ENCODE measurements around the gene CHST11.

Gene CHST11

GRCh38 chr12:104719700-104720338 lies 263.1 kb downstream of the CHST11 start:
- peak overlapping the region in 6 of 7 experiments; percentile 43 to 76 (median 60) for H3K4me3 ChIP-seq (ENCODE audit: control insufficient read depth in 1 of 7, extremely low read depth in 1 of 7, insufficient read depth in 4 of 7, low read depth in 2 of 7, low read length in 6 of 7)
- peaks cover 0 to 53% (median 3%) of the 10 kb centered on the region in 4 experiments for H3K36me3 ChIP-seq (ENCODE audit: control insufficient read depth in 4 of 4, insufficient read depth in 4 of 4, low read length in 3 of 4)
- peak overlapping the region; percentile 92 to 94 for H3K27ac ChIP-seq (ENCODE audit: insufficient read depth in 1 of 2, low read depth in 1 of 2, low read length in 2 of 2, poor library complexity in 1 of 2, severe bottlenecking in 2 of 2)
- ChIA-PET POLR2A (interaction anchor here (0.6 to 2.8 kb wide), 9 partner anchors 25 to 263 kb away, joined by 3 to 8 read pairs (median 4); partner anchors contain the start of gene CHST11), CTCF (interaction anchor here (0.8 to 2.5 kb wide), 14 partner anchors 9 to 341 kb away, joined by 3 to 9 read pairs (median 3); no protein-coding TSS in a partner anchor)
- 48% methylated on average over 12 of the region's 13 CpGs for WGBS (ENCODE audit: insufficient coverage)
- no peaks in the 10 kb centered on the region for H3K9me3 ChIP-seq (ENCODE audit: control extremely low read depth in 1 of 5, control insufficient read depth in 4 of 5, insufficient read depth in 2 of 5, low read depth in 1 of 5, low read length in 4 of 5)
- DNase-seq = peak; percentile 43 to 84 (median 74)
- peaks cover 17 to 56% (median 50%) of the 10 kb centered on the region in 4 experiments for H3K4me1 ChIP-seq (ENCODE audit: control extremely low read depth in 1 of 4, control insufficient read depth in 4 of 4, insufficient read depth in 4 of 4, low read length in 3 of 4)
- no peaks in the 10 kb centered on the region for H3K27me3 ChIP-seq (replicated peaks in 2 of 5; ENCODE audit: control insufficient read depth in 4 of 5, insufficient read depth in 5 of 5, low read length in 4 of 5)

- WGBS (ENCODE audit: insufficient coverage) = 4% methylated on average over 24 of the region's 29 CpGs
- peak overlapping the region; percentile 6 to 76 (median 54) for H3K4me3 ChIP-seq (ENCODE audit: control insufficient read depth in 1 of 7, extremely low read depth in 1 of 7, insufficient read depth in 4 of 7, low read depth in 2 of 7, low read length in 6 of 7)
- H3K36me3 ChIP-seq (ENCODE audit: control insufficient read depth in 4 of 4, insufficient read depth in 4 of 4, low read length in 3 of 4) = peaks cover under 1 to 59% (median 4%) of the 10 kb centered on the region in 4 experiments
- POLR2A ChIA-PET = interaction anchor here (0.6 to 2.8 kb wide), 8 partner anchors 25 to 264 kb away, joined by 3 to 8 read pairs (median 4); partner anchors contain the start of gene CHST11
- peaks cover 17 to 53% (median 48%) of the 10 kb centered on the region in 4 experiments for H3K4me1 ChIP-seq (ENCODE audit: control extremely low read depth in 1 of 4, control insufficient read depth in 4 of 4, insufficient read depth in 4 of 4, low read length in 3 of 4)
- no peaks in the 10 kb centered on the region for H3K9me3 ChIP-seq (ENCODE audit: control extremely low read depth in 1 of 5, control insufficient read depth in 4 of 5, insufficient read depth in 2 of 5, low read depth in 1 of 5, low read length in 4 of 5)
- H3K27me3 ChIP-seq (replicated peaks in 2 of 5; ENCODE audit: control insufficient read depth in 4 of 5, insufficient read depth in 5 of 5, low read length in 4 of 5) = no peaks in the 10 kb centered on the region
- CTCF ChIA-PET = interaction anchor here (0.5 to 2.5 kb wide), 12 partner anchors 8 to 342 kb away, joined by 3 to 9 read pairs (median 3); no protein-coding TSS in a partner anchor
- peak overlapping the region; percentile 92 to 94 for H3K27ac ChIP-seq (ENCODE audit: insufficient read depth in 1 of 2, low read depth in 1 of 2, low read length in 2 of 2, poor library complexity in 1 of 2, severe bottlenecking in 2 of 2)
- peak; percentile 90 to 96 (median 95) for DNase-seq
These were observed 263.7 kb downstream of the CHST11 start for GRCh38 chr12:104720339-104721038.

- Histone ChIP-seq H3K4me3 (ENCODE audit: control insufficient read depth in 1 of 7, extremely low read depth in 1 of 7, insufficient read depth in 4 of 7, low read depth in 2 of 7, low read length in 6 of 7) (peak overlapping the region in 6 of 7 experiments; percentile 6 to 76 (median 58)), H3K9me3 (ENCODE audit: control extremely low read depth in 1 of 5, control insufficient read depth in 4 of 5, insufficient read depth in 2 of 5, low read depth in 1 of 5, low read length in 4 of 5) (no peaks in the 10 kb centered on the region), H3K27ac (ENCODE audit: insufficient read depth in 1 of 2, low read depth in 1 of 2, low read length in 2 of 2, poor library complexity in 1 of 2, severe bottlenecking in 2 of 2) (peak overlapping the region; percentile 92 to 94), H3K36me3 (ENCODE audit: control insufficient read depth in 4 of 4, insufficient read depth in 4 of 4, low read length in 3 of 4) (peaks cover 4 to 64% (median 4%) of the 10 kb centered on the region in 4 experiments), H3K27me3 (replicated peaks in 2 of 5; ENCODE audit: control insufficient read depth in 4 of 5, insufficient read depth in 5 of 5, low read length in 4 of 5) (no peaks in the 10 kb centered on the region), H3K4me1 (ENCODE audit: control extremely low read depth in 1 of 4, control insufficient read depth in 4 of 4, insufficient read depth in 4 of 4, low read length in 3 of 4) (peaks cover 17 to 49% (median 44%) of the 10 kb centered on the region in 4 experiments)
- no peak for DNase-seq
- ChIA-PET POLR2A (interaction anchor here (1.4 to 2.8 kb wide), 2 partner anchors 26 to 122 kb away, joined by 6 to 8 read pairs; no protein-coding TSS in a partner anchor), CTCF (interaction anchor here (0.5 to 2.1 kb wide), 5 partner anchors 26 to 339 kb away, joined by 3 to 9 read pairs (median 3); no protein-coding TSS in a partner anchor)
These were observed 264.3 kb downstream of the CHST11 start for GRCh38 chr12:104721039-104721405.

GRCh38 chr12:104721936-104722335 lies 265.2 kb downstream of the CHST11 start:
- DNase-seq = no peak
- Histone ChIP-seq H3K27me3 (replicated peaks in 2 of 5; ENCODE audit: control insufficient read depth in 4 of 5, insufficient read depth in 5 of 5, low read length in 4 of 5) (no peaks in the 10 kb centered on the region), H3K4me3 (ENCODE audit: control insufficient read depth in 1 of 7, extremely low read depth in 1 of 7, insufficient read depth in 4 of 7, low read depth in 2 of 7, low read length in 6 of 7) (no peak overlapping the region), H3K36me3 (ENCODE audit: control insufficient read depth in 4 of 4, insufficient read depth in 4 of 4, low read length in 3 of 4) (peaks cover 4 to 67% (median 4%) of the 10 kb centered on the region in 4 experiments), H3K4me1 (ENCODE audit: control extremely low read depth in 1 of 4, control insufficient read depth in 4 of 4, insufficient read depth in 4 of 4, low read length in 3 of 4) (peaks cover 17 to 49% (median 44%) of the 10 kb centered on the region in 4 experiments), H3K9me3 (ENCODE audit: control extremely low read depth in 1 of 5, control insufficient read depth in 4 of 5, insufficient read depth in 2 of 5, low read depth in 1 of 5, low read length in 4 of 5) (no peaks in the 10 kb centered on the region), H3K27ac (ENCODE audit: insufficient read depth in 1 of 2, low read depth in 1 of 2, low read length in 2 of 2, poor library complexity in 1 of 2, severe bottlenecking in 2 of 2) (peak overlapping the region in 1 of 2 experiments; percentile 36)
- POLR2A ChIA-PET = no interaction called here
- CTCF ChIA-PET = interaction anchor here (1.4 kb wide), 1 partner anchor 27 kb away, joined by 6 read pairs; no protein-coding TSS in a partner anchor
- 94% methylated on average over 2 of the region's 6 CpGs for WGBS (ENCODE audit: insufficient coverage)

GRCh38 chr12:104722601-104723534 lies 266.1 kb downstream of the CHST11 start:
- POLR2A ChIA-PET = no interaction called here

GRCh38 chr12:104723895-104724294 lies 267.1 kb downstream of the CHST11 start:
- Histone ChIP-seq H3K4me1 (ENCODE audit: control extremely low read depth in 1 of 4, control insufficient read depth in 4 of 4, insufficient read depth in 4 of 4, low read length in 3 of 4) (peaks cover 22 to 64% (median 47%) of the 10 kb centered on the region in 4 experiments), H3K27ac (ENCODE audit: insufficient read depth in 1 of 2, low read depth in 1 of 2, low read length in 2 of 2, poor library complexity in 1 of 2, severe bottlenecking in 2 of 2) (no peak overlapping the region), H3K9me3 (ENCODE audit: control extremely low read depth in 1 of 5, control insufficient read depth in 4 of 5, insufficient read depth in 2 of 5, low read depth in 1 of 5, low read length in 4 of 5) (no peaks in the 10 kb centered on the region), H3K36me3 (ENCODE audit: control insufficient read depth in 4 of 4, insufficient read depth in 4 of 4, low read length in 3 of 4) (peaks cover 0 to 63% (median 8%) of the 10 kb centered on the region in 4 experiments), H3K27me3 (replicated peaks in 2 of 5; ENCODE audit: control insufficient read depth in 4 of 5, insufficient read depth in 5 of 5, low read length in 4 of 5) (no peaks in the 10 kb centered on the region), H3K4me3 (ENCODE audit: control insufficient read depth in 1 of 7, extremely low read depth in 1 of 7, insufficient read depth in 4 of 7, low read depth in 2 of 7, low read length in 6 of 7) (no peak overlapping the region)
- CTCF ChIA-PET = interaction anchor here (2.4 kb wide), 1 partner anchor 342 kb away, joined by 8 read pairs; no protein-coding TSS in a partner anchor
- POLR2A ChIA-PET = no interaction called here
- WGBS (ENCODE audit: insufficient coverage) = 100% methylated on average over 2 of the region's 2 CpGs
- no peak for DNase-seq

More at GRCh38 chr12:104722601-104723534, 266.1 kb downstream of the CHST11 start:
- Histone ChIP-seq H3K36me3 (ENCODE audit: control insufficient read depth in 4 of 4, insufficient read depth in 4 of 4, low read length in 3 of 4) (peaks cover 4 to 68% (median 5%) of the 10 kb centered on the region in 4 experiments), H3K4me3 (ENCODE audit: control insufficient read depth in 1 of 7, extremely low read depth in 1 of 7, insufficient read depth in 4 of 7, low read depth in 2 of 7, low read length in 6 of 7) (no peak overlapping the region), H3K9me3 (ENCODE audit: control extremely low read depth in 1 of 5, control insufficient read depth in 4 of 5, insufficient read depth in 2 of 5, low read depth in 1 of 5, low read length in 4 of 5) (no peaks in the 10 kb centered on the region), H3K4me1 (ENCODE audit: control extremely low read depth in 1 of 4, control insufficient read depth in 4 of 4, insufficient read depth in 4 of 4, low read length in 3 of 4) (peaks cover 19 to 58% (median 46%) of the 10 kb centered on the region in 4 experiments), H3K27ac (ENCODE audit: insufficient read depth in 1 of 2, low read depth in 1 of 2, low read length in 2 of 2, poor library complexity in 1 of 2, severe bottlenecking in 2 of 2) (peak overlapping the region in 1 of 2 experiments; percentile 59), H3K27me3 (replicated peaks in 2 of 5; ENCODE audit: control insufficient read depth in 4 of 5, insufficient read depth in 5 of 5, low read length in 4 of 5) (no peaks in the 10 kb centered on the region)
- CTCF ChIA-PET = no interaction called here
- WGBS (ENCODE audit: insufficient coverage) = 81% methylated on average over 14 of the region's 21 CpGs
- no peak for DNase-seq

Data from common myeloid progenitor, CD34-positive (primary cell).